ENCODE data around the gene TMEM132D.

The TMEM132D gene

DNA sequence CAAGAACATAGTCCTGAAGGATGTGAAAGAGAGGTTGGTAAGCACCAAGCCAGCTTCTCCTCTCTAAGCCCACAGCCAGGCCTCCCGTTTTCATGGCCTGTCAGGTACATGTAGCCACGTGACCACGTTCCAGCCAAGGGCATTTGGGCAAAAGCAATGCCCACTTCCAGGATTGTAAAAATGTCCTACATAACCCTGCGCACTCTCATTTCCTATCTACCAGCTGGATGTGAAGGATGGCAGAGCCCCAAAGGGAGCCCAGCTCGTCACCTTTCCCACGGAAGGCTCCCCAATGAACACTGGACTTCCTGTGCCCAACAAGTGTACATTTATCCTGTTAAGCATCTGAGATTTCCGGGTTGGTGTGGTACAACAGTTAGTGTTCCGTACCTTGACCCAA, 231.7 kb downstream of the TMEM132D start:
- DNase-seq (ENCODE audit: extremely low read depth in 1 of 2, low read depth in 1 of 2): no peak

DNA sequence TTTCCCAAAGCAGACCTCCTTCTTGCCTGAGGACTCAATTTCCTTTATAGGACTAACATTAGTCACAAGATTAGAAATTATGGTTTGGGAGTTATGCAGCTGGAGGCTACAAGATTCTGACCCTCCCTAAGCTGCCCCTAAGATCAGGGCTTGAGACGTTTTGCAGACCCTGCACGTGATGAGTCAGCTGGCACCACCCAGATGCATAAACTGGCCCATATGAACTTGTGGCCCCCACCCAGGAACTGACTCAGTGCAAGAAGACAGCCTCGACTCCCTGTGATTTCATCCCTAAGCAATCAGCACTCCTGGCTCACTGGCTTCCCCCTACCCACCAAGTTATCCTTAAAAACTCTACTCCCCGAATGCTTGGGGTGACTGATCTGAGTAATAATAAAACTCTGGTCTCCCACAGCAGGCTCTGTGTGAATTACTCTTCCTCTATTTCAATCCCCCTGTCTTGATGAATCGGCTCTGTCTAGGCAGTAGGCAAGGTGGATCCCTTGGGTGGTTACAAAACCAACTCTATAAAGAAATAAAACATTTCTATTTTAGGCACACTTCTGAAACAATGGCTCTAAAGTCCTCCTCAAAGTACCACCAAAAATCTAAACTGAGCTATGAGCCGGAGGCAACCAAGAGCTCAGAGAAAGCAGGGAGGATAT, 233.4 kb downstream of the TMEM132D start:
- DNase-seq (ENCODE audit: extremely low read depth in 1 of 2, low read depth in 1 of 2): no peak

GRCh38 chr12:129665414-129665813, 238.4 kb downstream of the TMEM132D start:
- no peak for DNase-seq (ENCODE audit: extremely low read depth in 1 of 2, low read depth in 1 of 2)

DNA sequence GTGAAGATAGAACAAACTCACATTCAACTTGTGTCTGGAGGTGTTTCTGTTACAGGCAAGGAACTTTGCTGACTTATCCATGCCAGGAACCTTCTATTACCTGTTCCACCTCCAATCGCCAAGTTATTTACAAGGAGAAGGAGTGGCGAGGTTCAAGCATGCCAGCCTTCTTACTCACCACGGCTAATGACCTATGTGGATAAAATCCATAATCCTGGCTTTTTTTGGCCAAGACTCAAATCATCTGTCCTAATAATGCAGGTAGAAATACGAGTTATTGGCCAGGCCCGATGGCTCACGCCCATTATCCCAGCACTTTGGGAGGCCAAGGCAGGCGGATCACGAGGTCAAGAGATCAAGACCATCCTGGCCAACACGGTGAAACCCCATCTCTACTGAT, 241.6 kb downstream of the TMEM132D start:
- DNase-seq (ENCODE audit: extremely low read depth in 1 of 2, low read depth in 1 of 2): no peak

DNA sequence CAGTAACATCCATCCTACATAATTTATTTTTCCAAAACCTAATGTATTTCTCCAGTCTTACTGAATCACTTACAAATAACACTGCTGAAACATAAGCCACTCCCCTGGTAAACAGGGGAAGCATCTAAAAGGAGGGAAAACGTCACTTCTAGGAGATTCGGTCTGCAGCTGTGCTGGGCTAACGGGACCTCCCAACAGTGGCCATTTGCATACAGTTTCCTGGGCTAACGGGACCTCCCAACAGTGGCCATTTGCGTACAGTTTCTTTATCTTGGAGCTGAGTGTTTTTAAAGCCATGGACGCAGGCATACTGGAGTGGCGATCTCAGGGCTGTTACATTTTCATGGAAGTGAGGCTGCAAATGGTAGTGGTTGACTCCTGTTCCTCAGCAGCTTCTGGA, 242.9 kb downstream of the TMEM132D start:
- no peak for DNase-seq (ENCODE audit: extremely low read depth in 1 of 2, low read depth in 1 of 2)

GRCh38 chr12:129659961-129660622, 243.7 kb downstream of the TMEM132D start:
- no peak for DNase-seq (ENCODE audit: extremely low read depth in 1 of 2, low read depth in 1 of 2)

DNA sequence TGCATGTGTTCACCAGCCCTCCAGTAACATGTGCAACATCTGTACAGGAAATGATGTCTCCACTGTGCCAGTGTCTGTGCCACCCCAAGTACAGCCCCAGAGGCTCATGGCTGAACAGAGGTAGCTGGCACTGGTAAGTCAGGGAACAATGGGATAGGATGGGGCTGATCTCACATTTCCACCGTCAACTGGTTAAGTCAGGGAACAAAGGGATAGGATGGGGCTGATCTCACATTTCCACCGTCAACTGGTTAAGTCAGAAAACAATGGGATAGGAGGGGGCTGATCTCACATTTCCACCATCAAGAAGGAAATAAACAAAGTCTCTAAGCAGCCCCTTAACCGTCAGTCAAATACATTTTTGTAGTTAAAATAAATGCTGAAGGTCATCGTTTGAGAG, 246.6 kb downstream of the TMEM132D start:
- DNase-seq (ENCODE audit: extremely low read depth in 1 of 2, low read depth in 1 of 2): no peak

GRCh38 chr12:129651951-129652350, 251.9 kb downstream of the TMEM132D start:
- DNase-seq (ENCODE audit: extremely low read depth in 1 of 2, low read depth in 1 of 2): no peak

- no peak for DNase-seq (ENCODE audit: extremely low read depth in 1 of 2, low read depth in 1 of 2)
Observed at GRCh38 chr12:129641926-129642325, 261.9 kb downstream of the TMEM132D start.

- no peak for DNase-seq (ENCODE audit: extremely low read depth in 1 of 2, low read depth in 1 of 2)
Observed at GRCh38 chr12:129635021-129635685, 268.7 kb downstream of the TMEM132D start.

- no peak for DNase-seq (ENCODE audit: extremely low read depth in 1 of 2, low read depth in 1 of 2)
Observed at GRCh38 chr12:129631316-129631715, 272.5 kb downstream of the TMEM132D start.

DNA sequence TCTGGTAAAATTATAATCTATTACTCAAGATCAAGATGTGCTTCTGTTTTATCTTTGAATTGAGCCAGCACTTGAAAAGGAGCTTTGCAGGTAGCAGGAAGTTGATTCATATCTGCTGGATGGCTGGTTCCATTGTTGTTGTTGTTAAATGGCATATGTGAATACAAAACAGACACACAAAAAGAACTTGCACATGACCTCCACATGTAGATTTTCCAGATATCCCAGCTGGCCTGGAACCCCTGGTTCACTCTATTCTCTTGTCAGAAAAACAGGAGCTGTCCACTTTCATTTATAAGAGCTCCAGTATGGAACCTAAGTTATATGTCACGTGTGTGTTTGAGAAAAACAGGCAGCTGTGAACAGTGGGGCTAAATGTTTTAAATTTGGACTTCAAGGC, 273.9 kb downstream of the TMEM132D start:
- DNase-seq (ENCODE audit: extremely low read depth in 1 of 2, low read depth in 1 of 2): no peak

GRCh38 chr12:129622566-129622965, 281.3 kb downstream of the TMEM132D start:
- DNase-seq (ENCODE audit: extremely low read depth in 1 of 2, low read depth in 1 of 2): no peak

GRCh38 chr12:129619271-129619670, 284.6 kb downstream of the TMEM132D start:
- no peak for DNase-seq (ENCODE audit: extremely low read depth in 1 of 2, low read depth in 1 of 2)

- no peak for DNase-seq (ENCODE audit: extremely low read depth in 1 of 2, low read depth in 1 of 2)
Observed at GRCh38 chr12:129617849-129618248, 286.0 kb downstream of the TMEM132D start.

- no peak for DNase-seq (ENCODE audit: extremely low read depth in 1 of 2, low read depth in 1 of 2)
Observed at GRCh38 chr12:129615001-129615400, 288.8 kb downstream of the TMEM132D start.

DNA sequence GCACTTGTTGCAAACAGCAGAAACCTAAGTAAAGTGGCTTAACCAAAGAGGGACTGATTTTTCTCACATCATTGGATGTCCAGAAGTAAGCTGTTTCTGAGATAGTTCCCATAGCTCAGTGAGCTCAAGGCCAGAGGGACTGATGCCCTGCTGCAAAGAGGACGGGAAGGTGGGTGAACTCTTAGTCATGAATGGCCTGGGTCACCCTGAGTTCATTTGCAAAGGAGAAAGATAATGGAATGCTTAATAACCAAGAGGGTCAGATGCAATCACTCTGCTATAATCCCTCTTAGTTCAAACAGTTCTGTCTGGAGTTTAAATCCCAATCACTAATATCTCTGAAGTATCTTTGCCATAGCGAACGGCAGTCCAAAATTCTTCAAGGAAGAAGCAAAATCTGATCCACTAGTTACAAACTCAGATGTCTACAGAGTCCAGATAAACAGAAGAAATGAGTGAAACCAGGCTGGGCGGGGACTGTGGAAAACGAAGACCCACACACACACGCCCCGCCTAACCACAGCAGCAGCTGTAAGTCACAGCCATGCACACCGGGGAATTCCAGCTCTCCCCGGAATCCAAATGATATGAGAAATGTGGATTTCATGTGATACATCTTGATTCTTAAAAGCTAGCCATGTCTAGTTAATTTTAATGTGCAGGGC, 289.5 kb downstream of the TMEM132D start:
- no peak for DNase-seq (ENCODE audit: extremely low read depth in 1 of 2, low read depth in 1 of 2)

- no peak for DNase-seq (ENCODE audit: extremely low read depth in 1 of 2, low read depth in 1 of 2)
Observed at GRCh38 chr12:129613314-129613713, 290.5 kb downstream of the TMEM132D start.

DNA sequence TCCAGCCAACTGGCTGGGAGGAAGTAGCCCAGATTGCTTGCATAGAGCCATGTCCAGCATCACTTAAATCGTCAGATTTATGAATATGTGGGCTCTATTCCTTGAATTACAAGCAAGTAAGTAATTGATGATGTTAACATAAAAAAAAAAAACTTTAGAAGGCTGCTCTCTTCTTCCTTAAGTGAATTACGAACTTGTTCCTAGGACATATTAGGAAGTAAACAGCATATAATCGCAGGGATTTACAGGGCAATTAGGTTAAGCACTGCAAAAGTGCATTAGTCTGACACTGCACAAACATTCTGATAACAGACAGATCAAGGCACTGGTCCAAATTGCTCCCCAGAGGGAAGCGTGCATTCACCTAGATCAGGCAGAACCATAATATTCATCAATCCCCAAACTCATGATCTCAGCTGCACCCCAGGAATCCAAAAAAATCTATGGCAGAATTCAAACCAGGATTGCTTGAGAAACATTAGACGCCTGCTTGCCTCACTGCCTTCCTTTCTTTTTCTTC, 293.2 kb downstream of the TMEM132D start:
- no peak for DNase-seq (ENCODE audit: extremely low read depth in 1 of 2, low read depth in 1 of 2)

DNA sequence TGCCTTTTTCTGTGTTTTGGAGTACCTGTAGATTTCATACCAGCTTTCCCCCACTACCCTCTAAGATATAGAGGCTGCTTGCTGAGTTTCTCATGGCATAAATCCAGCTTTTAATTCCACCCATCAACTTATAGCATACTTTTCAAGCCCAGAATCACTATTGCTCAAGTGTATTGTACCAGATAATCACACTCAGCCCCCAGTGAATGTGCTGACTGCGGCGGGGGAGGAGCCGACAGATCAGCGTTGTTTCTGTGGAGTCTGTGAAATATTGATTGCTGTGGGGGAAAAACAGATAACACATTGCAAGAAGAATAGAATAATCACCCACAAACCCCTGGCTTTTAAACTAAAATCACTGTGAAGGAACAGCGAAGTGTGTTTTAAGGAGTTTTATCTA, 296.1 kb downstream of the TMEM132D start:
- no peak for DNase-seq (ENCODE audit: extremely low read depth in 1 of 2, low read depth in 1 of 2)

DNA sequence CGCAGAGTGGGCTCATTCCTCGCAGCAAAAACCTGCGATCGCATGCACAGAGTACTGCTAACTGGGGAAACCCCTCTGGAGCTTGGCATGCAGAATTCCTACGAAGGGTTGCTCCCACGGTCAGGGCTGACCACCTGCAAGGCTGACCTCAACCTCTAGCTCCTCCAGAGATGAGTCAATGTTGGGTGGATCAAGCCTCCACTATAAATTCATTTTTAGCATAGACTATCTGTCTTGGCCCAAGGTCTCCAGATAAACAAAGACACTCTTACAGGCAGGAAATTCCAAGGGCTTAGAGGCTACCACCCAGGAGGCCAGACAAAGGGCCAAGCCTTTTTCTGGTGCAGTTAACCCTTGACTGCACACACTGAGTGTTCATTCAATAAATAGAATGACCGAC, 296.5 kb downstream of the TMEM132D start:
- no peak for DNase-seq (ENCODE audit: extremely low read depth in 1 of 2, low read depth in 1 of 2)

All from stimulated activated CD8-positive, alpha-beta memory T cell treated with anti-CD3 and anti-CD28 coated beads, Interleukin-7, amount 100 ng/mL, for 48 hours (primary cell).